IPS-18a (cell line): Measurements from ENCODE around the gene DNASE2.

Experiments used
- H3K27ac ChIP-seq: one replicate; pipeline ENCODE4 v1.5.1; 2013; ENCODE audit warnings: low read length
- H3K27me3 ChIP-seq: one replicate; pipeline ENCODE4 v1.6.1; 2013; ENCODE audit warnings: mild to moderate bottlenecking, low read length; ENCODE audit not compliant: control insufficient read depth, insufficient read depth
- H3K36me3 ChIP-seq: one replicate; pipeline ENCODE4 v1.6.1; 2013; ENCODE audit warnings: low read depth, low read length; ENCODE audit not compliant: control insufficient read depth
- H3K4me1 ChIP-seq: one replicate; pipeline ENCODE4 v1.6.1; 2013; ENCODE audit warnings: low read depth, low read length; ENCODE audit not compliant: control insufficient read depth
- H3K4me3 ChIP-seq: one replicate; pipeline ENCODE4 v1.5.1; 2013; ENCODE audit warnings: low read length
- H3K9ac ChIP-seq: one replicate; pipeline ENCODE4 v1.6.1; 2013; ENCODE audit warnings: mild to moderate bottlenecking, low read length, moderate library complexity
- H3K9me3 ChIP-seq: one replicate; pipeline ENCODE4 v1.6.1; 2013; ENCODE audit warnings: low read depth, low read length; ENCODE audit not compliant: control insufficient read depth

DNASE2 gene

GRCh38 chr19:12885749-12886650 is 4.8 kb upstream of the DNASE2 start:
- Histone ChIP-seq H3K4me3 (peak overlapping the region; percentile 69), H3K27me3 (peaks cover 44% of the 10 kb centered on the region), H3K9ac (no peak overlapping the region), H3K27ac (no peak overlapping the region), H3K4me1 (peaks cover 2% of the 10 kb centered on the region), H3K36me3 (no peaks in the 10 kb centered on the region), H3K9me3 (no peaks in the 10 kb centered on the region)

- Histone ChIP-seq H3K27me3 (peaks cover 48% of the 10 kb centered on the region), H3K9me3 (no peaks in the 10 kb centered on the region), H3K27ac (no peak overlapping the region), H3K9ac (peak overlapping the region; percentile 49), H3K4me3 (peak overlapping the region; percentile 69), H3K36me3 (no peaks in the 10 kb centered on the region), H3K4me1 (peaks cover 2% of the 10 kb centered on the region)
Observed at GRCh38 chr19:12884926-12885748, 3.9 kb upstream of the DNASE2 start.

DNA sequence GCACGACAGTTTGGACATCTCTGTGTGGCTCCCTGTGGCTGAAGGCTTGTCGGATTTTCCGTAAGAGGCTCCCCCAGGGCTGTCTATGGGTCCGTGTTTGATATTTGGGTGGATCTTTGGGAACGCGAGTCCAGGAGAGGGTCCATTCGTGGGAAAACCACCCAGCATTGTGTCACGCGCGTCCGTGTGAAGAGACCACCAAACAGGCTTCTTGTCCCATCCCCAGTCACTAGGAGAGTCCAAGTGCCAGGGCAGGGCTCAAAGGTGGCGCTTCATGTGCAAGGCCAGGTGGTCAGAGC is 3.3 kb upstream of the DNASE2 start:
- no peaks in the 10 kb centered on the region for H3K9me3 ChIP-seq
- H3K4me3 ChIP-seq = peak overlapping the region; percentile 69
- H3K27me3 ChIP-seq = peaks cover 48% of the 10 kb centered on the region
- H3K27ac ChIP-seq = no peak overlapping the region
- peak overlapping the region; percentile 49 for H3K9ac ChIP-seq
- peaks cover 2% of the 10 kb centered on the region for H3K4me1 ChIP-seq
- H3K36me3 ChIP-seq = no peaks in the 10 kb centered on the region

DNA sequence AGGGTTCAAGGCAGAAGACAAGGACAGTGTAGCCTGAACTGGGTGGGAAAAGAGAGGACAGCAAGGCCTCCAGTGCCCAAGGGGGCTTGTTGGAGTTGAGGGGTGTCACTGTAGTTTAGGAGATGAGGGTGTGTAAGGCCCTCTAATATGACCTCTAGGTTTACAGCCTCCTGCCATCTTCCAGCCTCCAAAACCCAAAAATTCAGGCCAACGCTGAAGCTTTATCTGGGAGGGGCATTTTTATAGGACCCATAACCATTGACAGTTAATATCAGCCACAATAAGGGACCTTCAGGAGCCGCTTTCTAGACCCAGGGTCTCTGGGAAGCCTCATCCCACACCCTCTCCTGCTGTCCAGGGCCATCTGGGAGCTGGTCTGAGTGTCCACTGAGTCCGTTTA is 3.0 kb upstream of the DNASE2 start:
- Histone ChIP-seq H3K27me3 (peaks cover 48% of the 10 kb centered on the region), H3K4me3 (peak overlapping the region; percentile 69), H3K36me3 (no peaks in the 10 kb centered on the region), H3K4me1 (peaks cover 2% of the 10 kb centered on the region), H3K9ac (no peak overlapping the region), H3K27ac (no peak overlapping the region), H3K9me3 (no peaks in the 10 kb centered on the region)

- Histone ChIP-seq H3K27ac (no peak overlapping the region), H3K4me1 (peaks cover 2% of the 10 kb centered on the region), H3K9ac (no peak overlapping the region), H3K27me3 (peaks cover 41% of the 10 kb centered on the region), H3K9me3 (no peaks in the 10 kb centered on the region), H3K4me3 (no peak overlapping the region), H3K36me3 (no peaks in the 10 kb centered on the region)
Observed at GRCh38 chr19:12882589-12882988, 1.3 kb upstream of the DNASE2 start.

- peak overlapping the region; percentile 82 for H3K4me3 ChIP-seq
- peak overlapping the region; percentile 76 for H3K9ac ChIP-seq
- H3K36me3 ChIP-seq = no peaks in the 10 kb centered on the region
- peaks cover 22% of the 10 kb centered on the region for H3K27me3 ChIP-seq
- no peaks in the 10 kb centered on the region for H3K4me1 ChIP-seq
- H3K27ac ChIP-seq = no peak overlapping the region
- no peaks in the 10 kb centered on the region for H3K9me3 ChIP-seq
Observed at GRCh38 chr19:12880551-12881171, 588 bp downstream of the DNASE2 start.

DNA sequence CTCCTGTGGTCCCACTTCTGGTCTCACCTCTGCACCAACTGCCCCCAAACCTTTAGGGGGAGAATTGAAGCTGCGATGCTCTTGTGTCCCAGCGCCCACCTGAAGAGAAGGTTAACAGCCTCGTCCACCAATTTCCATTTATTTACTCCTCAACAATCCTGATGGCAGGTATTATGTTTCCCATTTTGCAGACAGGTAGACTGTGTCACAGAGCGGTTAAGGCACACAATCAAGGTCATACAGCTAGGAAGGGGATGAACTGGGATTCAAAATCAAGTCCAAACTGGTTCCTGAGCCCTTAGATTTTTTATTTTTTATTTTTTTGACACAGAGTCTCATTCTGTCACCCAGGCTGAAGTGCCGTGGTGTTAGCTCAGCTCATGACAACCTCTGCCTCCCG is 6.2 kb downstream of the DNASE2 start:
- Histone ChIP-seq H3K9me3 (no peaks in the 10 kb centered on the region), H3K36me3 (no peaks in the 10 kb centered on the region), H3K4me1 (no peaks in the 10 kb centered on the region), H3K4me3 (no peak overlapping the region), H3K27ac (no peak overlapping the region), H3K27me3 (no peaks in the 10 kb centered on the region), H3K9ac (no peak overlapping the region)

DNA sequence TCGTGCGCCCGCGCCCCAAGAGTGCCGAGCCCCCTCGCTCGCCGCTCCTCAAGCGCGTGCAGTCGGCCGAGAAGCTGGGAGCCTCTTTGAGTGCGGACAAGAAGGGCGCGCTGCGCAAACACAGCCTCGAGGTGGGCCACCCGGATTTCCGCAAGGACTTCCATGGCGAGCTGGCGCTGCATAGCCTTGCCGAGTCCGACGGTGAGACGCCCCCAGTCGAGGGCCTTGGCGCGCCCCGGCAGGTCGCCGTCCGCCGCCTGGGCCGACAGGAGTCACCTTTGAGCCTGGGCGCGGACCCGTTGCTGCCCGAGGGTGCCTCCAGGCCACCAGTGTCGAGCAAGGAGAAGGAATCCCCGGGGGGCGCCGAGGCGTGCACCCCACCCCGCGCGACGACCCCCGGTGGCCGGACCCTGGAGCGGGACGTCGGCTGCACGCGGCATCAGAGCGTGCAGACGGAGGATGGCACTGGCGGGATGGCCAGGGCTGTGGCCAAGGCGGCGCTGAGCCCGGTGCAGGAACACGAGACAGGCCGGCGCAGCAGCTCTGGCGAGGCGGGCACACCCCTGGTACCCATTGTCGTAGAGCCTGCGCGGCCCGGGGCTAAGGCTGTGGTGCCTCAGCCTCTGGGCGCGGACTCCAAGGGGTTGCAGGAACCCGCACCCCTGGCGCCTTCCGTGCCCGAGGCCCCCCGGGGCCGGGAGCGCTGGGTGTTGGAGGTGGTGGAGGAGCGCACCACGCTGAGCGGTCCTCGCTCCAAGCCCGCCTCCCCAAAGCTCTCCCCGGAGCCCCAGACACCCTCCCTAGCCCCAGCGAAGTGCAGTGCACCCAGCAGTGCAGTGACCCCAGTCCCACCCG is 7.1 kb downstream of the DNASE2 start:
- H3K9ac ChIP-seq = no peak overlapping the region
- H3K36me3 ChIP-seq = peaks cover 1% of the 10 kb centered on the region
- no peak overlapping the region for H3K4me3 ChIP-seq

GRCh38 chr19:12872941-12873890 is 8.0 kb downstream of the DNASE2 start:
- H3K27ac ChIP-seq = no peak overlapping the region
- no peaks in the 10 kb centered on the region for H3K4me1 ChIP-seq
- no peak overlapping the region for H3K4me3 ChIP-seq
- H3K27me3 ChIP-seq = no peaks in the 10 kb centered on the region
- no peaks in the 10 kb centered on the region for H3K9me3 ChIP-seq
- peaks cover 3% of the 10 kb centered on the region for H3K36me3 ChIP-seq
- H3K9ac ChIP-seq = no peak overlapping the region

More for the DNA sequence above, 7.1 kb downstream of the DNASE2 start:
- Histone ChIP-seq H3K27ac (no peak overlapping the region), H3K27me3 (no peaks in the 10 kb centered on the region), H3K9me3 (no peaks in the 10 kb centered on the region), H3K4me1 (no peaks in the 10 kb centered on the region)

- Histone ChIP-seq H3K9me3 (no peaks in the 10 kb centered on the region), H3K36me3 (peaks cover 3% of the 10 kb centered on the region), H3K9ac (no peak overlapping the region), H3K4me3 (no peak overlapping the region), H3K4me1 (no peaks in the 10 kb centered on the region), H3K27me3 (no peaks in the 10 kb centered on the region), H3K27ac (no peak overlapping the region)
Observed at GRCh38 chr19:12872255-12872654, 9.0 kb downstream of the DNASE2 start.
